Tibial nerve (tissue), 4 donors: Measurements from ENCODE around the gene PRSS50. TPM values are rescaled to one million over a fixed set of nuclear protein-coding genes. Genes with fewer than 3 reads are reported as not detected.

Experiments used
- DNase-seq, 2 donors: peaks; one replicate each; pipeline ENCODE4 v3.0.0-alpha.2; 2019; ENCODE audit warnings: low spot score in 2 of 2
- H3K27ac ChIP-seq, 4 donors: fragments of 200-600 bp; sonication (generic) in 3 of 4; one replicate each; pipeline ENCODE4 v1.5.1; 2017 to 2019; ENCODE audit warnings: mild to moderate bottlenecking in 1 of 4
- H3K27me3 ChIP-seq, 2 donors: fragments of 200-600 bp; sonication (generic) in 1 of 2; one replicate each; pipeline versions ENCODE4 v1.5.1 to v1.6.0; 2017 to 2019
- H3K36me3 ChIP-seq, 3 donors: fragments of 200-600 bp; sonication (generic); one replicate each; pipeline ENCODE4 v1.5.1; 2018 to 2019
- H3K4me1 ChIP-seq, 4 donors: fragments of 200-600 bp; sonication (generic) in 3 of 4; one replicate each; pipeline ENCODE4 v1.5.1; 2017 to 2019
- H3K4me3 ChIP-seq, 4 donors: fragments of 200-600 bp; sonication (generic) in 3 of 4; one replicate each; pipeline ENCODE4 v1.5.1; 2017 to 2019; ENCODE audit warnings: mild to moderate bottlenecking in 1 of 4, moderate library complexity in 1 of 4
- H3K9me3 ChIP-seq, 4 donors: fragments of 200-600 bp; sonication (generic) in 3 of 4; one replicate each; pipeline ENCODE4 v1.5.1; 2017 to 2019
- CTCF ChIP-seq, 5 experiments: fragments of 200-600 bp in 3 of 5; fragments of 450-650 bp in 2 of 5; sonication (generic) in 3 of 5; IDR thresholded peaks; one replicate each; pipeline ENCODE4 v1.5.1; 2016 to 2019; ENCODE audit warnings: antibody characterized with exemption in 5 of 5, mild to moderate bottlenecking in 3 of 5, moderate library complexity in 2 of 5
- EP300 ChIP-seq, 2 donors: sonication (generic); formaldehyde crosslinking; IDR thresholded peaks; one replicate each; pipeline ENCODE4 v1.6.1; 2017; ENCODE audit warnings: antibody characterized with exemption in 2 of 2, mild to moderate bottlenecking in 1 of 2
- POLR2A ChIP-seq, 2 donors: fragments of 450-650 bp; IDR thresholded peaks; one replicate each; pipeline ENCODE4 v1.6.1; 2017; ENCODE audit warnings: antibody characterized with exemption in 2 of 2, mild to moderate bottlenecking in 2 of 2, moderate library complexity in 2 of 2
- WGBS, 2 donors: methylation state at CpG; one replicate each; pipeline ENCODE4 v1.1.5; 2018; 5-methylcytosine and 5-hydroxymethylcytosine counted together
- total RNA-seq, 4 donors: library from RNA; depleted of rRNA; stranded (reverse); fragments of >200 nt; gene quantifications; one replicate each; pipeline ENCODE4 v1.1.0, GENCODE V29; 2016

Gene PRSS50
- total RNA-seq, 4 donors from 2014 or later: 0.22 to 0.42 TPM; not detected in 2

- no peaks in the 10 kb centered on the region for H3K36me3 ChIP-seq
- no peaks in the 10 kb centered on the region for H3K9me3 ChIP-seq
- H3K27ac ChIP-seq: peak overlapping the region in 1 of 4 donors; percentile 8
- H3K4me1 ChIP-seq: peaks cover 0 to 46% (median 29%) of the 10 kb centered on the region in 4 donors
- H3K27me3 ChIP-seq: peaks cover 0 to 10% of the 10 kb centered on the region in 2 donors
- 71 to 76% methylated on average over 8 of the region's 8 CpGs for WGBS, 2 donors
- TF ChIP-seq EP300 (IDR thresholded peaks at IDR 0.05) (peak in 1 of 2 donors; percentile 70), CTCF (IDR thresholded peaks at IDR 0.05) (no peak)
- peak; percentile 31 to 57 for DNase-seq
- H3K4me3 ChIP-seq: no peak overlapping the region
Observed at GRCh38 chr3:46699676-46700523, 17.8 kb downstream of the PRSS50 start.

- H3K4me3 ChIP-seq: no peak overlapping the region
- no peak for DNase-seq
- peaks cover 0 to 77% (median 40%) of the 10 kb centered on the region in 4 donors for H3K4me1 ChIP-seq
- H3K27ac ChIP-seq: peak overlapping the region in 2 of 4 donors; percentile 75 to 77
- H3K9me3 ChIP-seq: no peaks in the 10 kb centered on the region
- 71 to 87% methylated on average over 4 of the region's 4 CpGs for WGBS, 2 donors
- TF ChIP-seq CTCF (IDR thresholded peaks at IDR 0.05) (no peak), EP300 (IDR thresholded peaks at IDR 0.05) (peak in 1 of 2 donors; percentile 19), POLR2A (IDR thresholded peaks at IDR 0.05) (no peak)
- peaks cover 0 to 5% of the 10 kb centered on the region in 2 donors for H3K27me3 ChIP-seq
- H3K36me3 ChIP-seq: no peaks in the 10 kb centered on the region
Observed at GRCh38 chr3:46695962-46696894, 21.4 kb downstream of the PRSS50 start.

- Histone ChIP-seq H3K27me3 (no peaks in the 10 kb centered on the region), H3K27ac (peak overlapping the region in 3 of 4 donors; percentile 27 to 77 (median 75)), H3K4me1 (peaks cover 0 to 77% (median 31%) of the 10 kb centered on the region in 4 donors), H3K4me3 (no peak overlapping the region), H3K9me3 (no peaks in the 10 kb centered on the region), H3K36me3 (no peaks in the 10 kb centered on the region)
- whole genome bisulfite sequencing, 2 donors: 71 to 78% methylated on average over 11 of the region's 11 CpGs
- TF ChIP-seq EP300 (IDR thresholded peaks at IDR 0.05): peak in 1 of 2 donors; percentile 73
- TF ChIP-seq POLR2A (IDR thresholded peaks at IDR 0.05): no peak
- peak in 1 of 5 experiments; percentile 11 for TF ChIP-seq CTCF (IDR thresholded peaks at IDR 0.05)
- DNase-seq: peak; percentile 27 to 53
Observed at GRCh38 chr3:46695177-46695961, 22.3 kb downstream of the PRSS50 start.

- Histone ChIP-seq H3K27me3 (no peaks in the 10 kb centered on the region), H3K36me3 (no peaks in the 10 kb centered on the region), H3K9me3 (no peaks in the 10 kb centered on the region), H3K4me1 (peaks cover 0 to 70% (median 25%) of the 10 kb centered on the region in 4 donors), H3K4me3 (no peak overlapping the region), H3K27ac (peak overlapping the region in 2 of 4 donors; percentile 65 to 77)
- TF ChIP-seq CTCF (IDR thresholded peaks at IDR 0.05) (no peak), EP300 (IDR thresholded peaks at IDR 0.05) (no peak), POLR2A (IDR thresholded peaks at IDR 0.05) (no peak)
- DNase-seq: no peak
- 98% methylated on average over 3 of the region's 3 CpGs for WGBS, 2 donors
Observed at GRCh38 chr3:46694520-46694919, 23.1 kb downstream of the PRSS50 start.
